Fibroblast of skin of right biceps (primary cell): ENCODE measurements around the gene NKAIN1.
"Not testable (repeated sequence)": the region's sequence is repeated elsewhere in the genome, so short reads cannot be mapped to it uniquely, and the experiment has no call there.

Experiments used
- DNase-seq: peaks from one replicate; pipeline ENCODE4 v3.0.0-alpha.2; 2013

Gene NKAIN1

GRCh38 chr1:31239653-31240241 is at the start of gene NKAIN1:
NKAIN1 (minus strand) TSS chr1:31239887; CDS start chr1:31239547, 340 bp downstream.
- DNase-seq = peak; percentile 24

- DNase-seq = no peak
These were observed 49.3 kb upstream of the NKAIN1 start for GRCh38 chr1:31289021-31289420.

DNA sequence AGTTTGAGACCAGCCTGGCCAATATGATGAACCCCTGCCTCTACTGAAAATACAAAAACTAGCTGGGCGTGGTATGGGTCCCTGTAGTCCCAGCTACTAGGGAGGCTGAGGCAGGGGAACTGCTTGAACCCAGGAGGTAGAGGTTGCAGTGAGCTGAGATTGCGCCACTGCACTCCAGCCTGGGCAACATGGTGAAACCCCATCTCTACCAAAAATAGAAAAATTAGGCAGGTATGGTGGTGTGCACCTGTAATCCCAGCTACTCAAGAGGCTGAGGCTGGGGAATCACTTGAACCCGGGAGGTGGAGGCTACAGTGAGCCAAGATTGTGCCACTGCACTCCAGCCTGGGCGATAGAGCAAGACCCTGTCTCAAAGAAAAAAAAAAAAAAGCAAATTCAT is 48.1 kb upstream of the NKAIN1 start:
- DNase-seq = not testable (repeated sequence)

- not testable (repeated sequence) for DNase-seq
These were observed 42.7 kb upstream of the NKAIN1 start for GRCh38 chr1:31282426-31282825.

DNA sequence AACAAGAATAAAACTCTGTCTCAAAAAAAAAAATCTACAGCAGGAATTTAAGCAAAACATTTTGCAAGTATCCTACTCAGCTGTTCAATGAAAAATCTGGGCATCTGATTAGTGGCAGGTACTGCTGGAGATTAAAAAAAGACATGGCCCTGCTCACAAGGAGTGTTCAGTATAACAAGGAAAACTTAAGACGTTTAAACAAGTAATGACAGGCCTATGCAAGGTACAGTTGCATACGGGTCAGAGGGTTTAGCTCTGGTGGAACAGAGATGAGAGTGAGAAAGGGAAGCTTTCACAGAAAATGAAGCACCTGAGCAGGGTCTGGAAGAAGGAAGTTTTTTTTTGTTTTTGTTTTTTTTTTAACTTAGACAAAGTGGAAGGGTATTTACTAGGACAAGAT is 33.9 kb upstream of the NKAIN1 start:
- DNase-seq = no peak

DNA sequence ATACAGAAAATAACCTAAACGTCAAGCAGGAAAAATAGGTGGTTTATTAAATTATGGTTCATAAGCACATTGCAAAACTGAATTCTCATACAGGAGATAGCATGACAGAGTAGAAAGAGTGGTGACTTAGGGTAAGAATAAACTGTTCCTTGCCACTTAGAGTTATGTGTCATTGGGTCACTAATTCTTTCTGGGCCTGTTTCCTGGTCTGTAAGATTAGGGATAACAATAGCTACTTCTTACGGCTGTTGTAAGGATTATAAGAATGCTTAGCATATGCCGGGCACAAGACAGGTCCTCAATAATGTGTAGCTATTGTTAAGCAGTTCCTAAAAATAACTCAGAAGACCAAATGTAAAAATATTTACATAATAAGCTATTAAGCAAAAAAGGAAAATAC is 32.7 kb upstream of the NKAIN1 start:
- DNase-seq = no peak

- DNase-seq = no peak
These were observed 26.9 kb upstream of the NKAIN1 start for GRCh38 chr1:31266547-31266946.

GRCh38 chr1:31264790-31265386 is 25.2 kb upstream of the NKAIN1 start:
- no peak for DNase-seq

DNA sequence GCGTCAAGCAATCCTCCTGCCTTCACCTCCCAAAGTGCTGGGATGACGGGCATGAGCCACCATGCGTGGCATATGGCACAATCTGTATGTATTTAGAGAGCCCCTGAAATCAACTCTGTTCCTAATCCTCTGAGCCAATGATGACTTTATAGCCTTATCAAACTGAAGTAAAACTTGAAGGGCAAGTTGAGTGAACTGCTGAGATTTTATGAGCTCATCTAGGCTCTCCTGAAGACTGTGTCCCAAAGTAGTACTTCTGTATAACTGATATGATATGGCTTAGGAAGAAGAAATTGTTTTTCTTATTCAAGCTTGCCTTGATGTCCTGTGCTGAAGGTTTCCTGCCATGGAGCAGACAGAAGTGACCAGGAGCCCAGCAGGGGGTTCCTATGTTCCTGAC is 23.7 kb upstream of the NKAIN1 start:
- no peak for DNase-seq

DNA sequence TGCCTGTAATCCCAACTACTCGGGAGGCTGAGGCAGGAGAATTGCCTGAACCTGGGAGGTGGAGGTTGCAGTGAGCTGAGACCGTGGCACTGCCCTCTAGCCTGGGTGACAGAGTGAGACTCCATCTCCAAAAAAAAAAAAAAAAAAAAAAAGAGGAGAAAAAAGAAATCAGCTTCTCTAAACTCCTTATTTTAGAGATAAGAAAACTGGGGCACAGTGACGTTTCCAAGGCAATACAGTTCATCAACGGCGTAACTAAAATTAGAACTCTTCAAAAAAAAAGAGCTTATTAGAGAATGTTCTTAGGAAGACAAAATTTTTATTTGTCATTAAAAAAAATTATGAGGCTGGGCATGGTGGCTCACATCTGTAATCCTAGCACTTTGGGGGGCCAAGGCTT is 22.7 kb upstream of the NKAIN1 start:
- not testable (repeated sequence) for DNase-seq

DNA sequence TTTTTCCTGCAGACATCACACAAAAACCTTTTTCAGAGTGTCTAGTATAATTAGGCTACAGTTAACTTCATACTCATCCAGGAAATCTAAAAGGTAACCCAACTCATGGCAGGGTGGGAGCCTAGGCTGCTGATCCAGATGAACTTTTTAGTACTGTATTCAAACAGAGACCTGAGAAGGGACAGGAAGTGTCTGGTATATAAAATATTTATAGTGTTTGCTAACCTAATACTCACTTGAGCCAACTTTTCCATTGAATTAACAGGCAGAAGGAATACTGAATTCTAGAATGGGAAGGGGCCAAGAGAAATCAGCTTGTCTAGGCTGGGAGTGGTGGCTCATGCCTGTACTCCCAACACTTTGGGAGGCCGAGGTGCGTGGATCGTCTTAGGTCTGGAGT is 22.2 kb upstream of the NKAIN1 start:
- no peak for DNase-seq

- DNase-seq = no peak
These were observed 20.1 kb upstream of the NKAIN1 start for GRCh38 chr1:31259746-31260145.

GRCh38 chr1:31258581-31258980 is 18.9 kb upstream of the NKAIN1 start:
- no peak for DNase-seq

GRCh38 chr1:31257213-31257612 is 17.5 kb upstream of the NKAIN1 start:
- no peak for DNase-seq

DNA sequence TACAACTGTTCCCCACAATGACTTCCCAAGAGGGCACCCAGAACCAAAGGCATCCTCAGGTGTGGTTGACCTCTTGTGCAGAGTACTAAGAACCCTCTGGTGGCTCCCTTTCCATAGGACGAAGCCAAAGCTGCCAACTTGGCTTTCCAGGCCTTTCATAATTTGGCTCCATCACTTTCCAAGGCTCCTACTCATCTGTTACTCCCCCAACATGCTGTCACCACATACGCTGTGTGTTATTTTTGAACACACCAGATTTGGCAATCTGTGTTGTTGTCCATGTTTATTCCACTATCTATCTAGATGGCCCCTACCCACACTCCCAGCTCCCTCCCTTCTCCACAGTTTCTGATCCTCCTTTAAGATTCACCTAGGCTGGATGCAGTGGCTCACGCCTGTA is 10.2 kb upstream of the NKAIN1 start:
- DNase-seq = no peak

- no peak for DNase-seq
These were observed 8.6 kb upstream of the NKAIN1 start for GRCh38 chr1:31248276-31248675.

DNA sequence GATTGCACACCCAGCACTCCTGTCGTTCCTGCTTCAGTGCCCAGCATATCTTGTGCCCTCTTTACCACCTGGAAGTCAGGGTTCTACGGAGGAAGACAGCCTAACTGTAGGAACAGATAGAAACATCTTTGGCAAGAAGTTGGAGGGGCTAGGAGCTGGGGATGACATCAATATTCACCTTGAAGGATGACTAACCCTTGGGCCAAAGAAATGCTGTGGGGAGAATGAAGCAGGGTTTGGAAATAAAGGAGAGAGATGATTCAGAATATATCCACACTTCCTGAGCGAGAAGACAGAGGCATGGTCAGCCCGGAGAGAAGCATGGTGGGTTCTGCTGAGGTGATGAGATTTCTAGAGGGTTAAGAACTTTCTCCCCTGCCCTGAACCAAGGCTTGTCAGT is 4.6 kb upstream of the NKAIN1 start:
- DNase-seq = peak; percentile 23

- peak; percentile 16 for DNase-seq
These were observed 4.0 kb upstream of the NKAIN1 start for GRCh38 chr1:31243501-31244286.

DNA sequence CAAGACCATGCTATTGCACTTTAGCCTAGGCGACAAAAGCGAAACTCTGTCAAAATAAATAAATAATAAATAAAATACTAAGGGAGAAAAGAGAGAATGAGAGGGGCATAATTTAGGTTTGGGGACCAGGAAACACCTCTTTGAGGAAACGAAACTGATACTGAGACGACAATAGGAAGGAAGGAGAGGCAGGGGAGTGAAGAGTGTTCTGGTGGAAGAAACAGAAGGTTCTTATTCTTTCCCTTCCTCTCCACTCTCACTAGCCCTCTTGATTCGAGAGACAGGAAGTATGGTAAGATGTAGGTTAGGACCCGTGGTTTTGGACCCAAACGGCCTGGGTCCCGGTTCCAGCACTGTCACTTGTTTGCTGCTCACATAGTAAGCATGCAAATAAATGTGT is 1.6 kb upstream of the NKAIN1 start:
- DNase-seq = no peak

- no peak for DNase-seq
These were observed 587 bp downstream of the NKAIN1 start for GRCh38 chr1:31238986-31239613.

DNA sequence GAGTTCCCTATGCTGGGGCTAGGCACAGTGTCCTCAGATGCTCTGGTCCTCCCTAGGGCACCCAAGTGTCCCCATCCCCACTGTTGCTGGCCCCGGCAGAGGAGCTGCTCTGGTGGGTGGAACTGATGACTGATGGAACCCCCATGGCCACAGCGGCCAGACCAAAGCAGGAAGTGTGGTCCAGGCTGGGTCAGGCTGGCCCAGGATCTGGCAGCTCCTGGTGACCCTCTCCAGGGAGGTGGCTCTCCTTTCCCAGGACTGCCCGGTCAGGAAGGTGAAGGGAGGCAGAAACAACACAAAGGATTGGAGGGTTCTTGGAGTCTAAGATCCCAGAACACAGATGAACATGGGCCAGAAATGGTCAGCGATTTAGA is 1.1 kb downstream of the NKAIN1 start:
- no peak for DNase-seq

DNA sequence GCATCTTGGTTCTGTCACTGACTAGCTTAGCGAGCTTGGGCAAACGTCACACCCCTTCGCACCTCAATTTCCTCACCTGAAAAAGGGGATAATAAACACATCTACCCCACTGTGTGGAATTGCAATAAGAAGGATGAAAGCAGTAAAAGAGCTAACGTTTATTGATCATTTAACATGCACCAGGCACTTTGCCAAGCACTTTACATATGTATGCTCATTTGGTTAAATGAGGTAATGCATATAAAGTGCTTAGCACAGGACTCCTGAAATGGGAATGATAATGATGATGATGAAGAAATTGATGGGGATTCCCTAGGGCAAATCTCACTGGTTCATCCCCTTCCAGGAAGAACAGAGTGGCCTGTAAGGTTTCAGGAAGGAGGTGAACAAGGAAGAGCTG is 4.8 kb downstream of the NKAIN1 start:
- no peak for DNase-seq

DNA sequence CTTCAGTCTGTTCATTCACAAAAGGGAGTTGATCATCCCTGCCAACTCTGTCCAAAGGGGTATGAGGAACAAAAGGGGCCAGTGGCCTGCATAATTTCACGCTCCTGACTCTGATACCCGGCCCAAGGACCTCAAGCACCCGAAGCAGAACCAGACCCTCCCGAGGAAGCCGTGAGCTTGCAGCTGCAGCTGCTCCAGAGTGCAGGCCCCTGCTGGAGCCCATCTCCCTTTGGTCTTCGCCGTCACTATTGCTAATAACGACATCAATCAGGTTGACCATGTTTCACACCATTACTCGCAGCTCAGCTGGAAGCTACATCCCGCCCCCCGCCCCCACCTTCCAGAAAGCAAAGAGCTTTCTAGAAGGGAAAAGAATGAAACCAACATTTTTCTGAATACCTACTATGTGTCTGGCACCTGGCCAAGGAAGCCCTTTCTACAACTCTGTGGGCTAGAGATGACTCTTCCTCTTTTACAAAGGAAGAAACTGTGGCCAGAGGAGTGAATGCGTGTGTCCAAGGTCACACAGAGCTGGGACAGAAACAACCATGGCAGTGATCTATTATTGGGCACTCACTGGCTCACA is 5.5 kb downstream of the NKAIN1 start:
- no peak for DNase-seq

GRCh38 chr1:31232689-31233088 is 7.0 kb downstream of the NKAIN1 start:
- DNase-seq = no peak
